Measurements from ENCODE around the gene GPATCH8.
"Not testable (repeated sequence)": the region's sequence is repeated elsewhere in the genome, so short reads cannot be mapped to it uniquely, and the experiment has no call there.

GPATCH8 gene

DNA sequence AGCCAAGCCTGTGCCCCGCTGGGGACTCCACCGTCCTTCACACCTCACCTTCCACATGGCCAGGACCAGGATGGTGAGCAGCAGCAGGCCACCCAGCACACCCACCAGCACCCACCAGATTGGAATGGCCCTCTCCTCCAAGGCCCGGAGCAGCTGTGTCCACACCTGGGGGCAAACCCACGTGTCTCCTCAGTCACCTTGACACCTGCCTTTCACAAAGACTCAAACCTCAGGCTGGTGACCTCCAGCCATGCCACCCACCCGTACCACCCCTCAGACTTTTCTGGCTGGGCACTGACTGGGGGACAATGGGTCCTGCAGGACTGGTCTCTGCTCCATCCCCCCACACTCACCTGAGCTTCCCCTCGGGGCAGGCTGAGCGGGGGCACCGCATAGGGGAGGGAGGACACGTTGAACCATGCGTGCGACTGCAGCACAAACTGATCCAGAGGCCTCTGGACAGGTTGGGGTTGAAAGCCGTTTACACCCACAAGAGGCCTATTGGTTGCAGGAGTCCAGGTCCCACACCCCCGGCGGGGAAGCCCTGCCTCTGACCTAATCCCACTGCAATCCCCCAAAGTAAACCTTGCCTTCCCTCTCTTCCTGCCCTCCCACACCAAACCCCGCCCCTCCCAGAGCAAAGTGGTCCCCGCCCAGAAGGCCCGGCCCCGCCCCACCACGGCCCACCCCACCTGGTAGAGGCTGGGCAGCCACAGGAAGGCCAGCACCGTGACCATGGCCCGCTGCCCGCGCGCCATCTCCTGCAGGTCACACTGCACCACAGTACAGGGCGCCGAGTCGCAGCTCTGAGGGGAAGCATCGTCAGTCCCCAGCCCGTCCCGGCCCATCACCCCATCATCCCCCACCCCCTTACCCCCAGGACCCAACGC lies 128.7 kb downstream of the GPATCH8 start:
- DNase-seq = no peak

DNA sequence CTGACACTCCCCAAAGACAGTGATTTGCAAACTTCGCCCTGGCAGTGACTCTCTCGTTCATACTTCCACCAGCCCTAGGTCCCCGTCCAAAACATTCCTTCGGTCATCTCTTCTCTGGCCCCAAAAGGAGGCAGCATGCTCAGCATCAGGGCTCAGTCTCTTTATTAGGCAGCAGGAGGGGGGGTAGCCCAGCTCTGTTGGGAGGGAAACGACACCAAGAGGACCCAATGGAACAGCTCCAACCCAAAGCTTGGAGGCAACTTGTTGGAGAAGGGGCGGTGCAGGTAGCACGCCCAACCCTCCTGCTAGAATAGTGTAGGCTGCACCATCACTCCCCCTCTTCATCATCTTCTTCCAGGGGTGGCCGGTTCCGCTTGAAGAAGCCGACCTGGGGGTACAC lies 131.2 kb downstream of the GPATCH8 start:
- no peak for DNase-seq

DNA sequence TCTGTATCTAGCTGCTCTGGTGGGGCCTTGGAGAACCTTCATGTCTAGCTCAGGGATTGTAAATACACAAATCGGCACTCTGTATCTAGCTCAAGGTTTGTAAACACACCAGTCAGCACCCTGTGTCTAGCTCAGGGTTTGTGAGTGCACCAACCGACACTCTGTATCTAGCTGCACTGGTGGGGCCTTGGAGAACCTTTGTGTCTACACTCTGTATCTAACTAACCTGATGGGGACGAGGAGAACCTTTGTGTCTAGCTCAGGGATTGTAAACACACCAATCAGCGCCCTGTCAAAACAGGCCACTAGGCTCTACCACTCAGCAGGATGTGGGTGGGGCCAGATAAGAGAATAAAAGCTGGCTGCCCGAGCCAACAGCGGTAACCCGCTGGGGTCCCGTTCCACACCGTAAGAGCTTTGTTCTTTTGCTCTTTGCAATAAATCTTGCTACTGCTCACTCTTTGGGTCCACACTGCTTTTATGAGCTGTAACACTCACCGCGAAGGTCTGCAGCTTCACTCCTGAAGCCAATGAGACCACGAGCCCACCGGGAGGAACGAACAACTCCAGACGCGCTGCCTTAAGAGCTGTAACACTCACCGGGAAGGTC lies 133.7 kb downstream of the GPATCH8 start:
- not testable (repeated sequence) for DNase-seq

DNA sequence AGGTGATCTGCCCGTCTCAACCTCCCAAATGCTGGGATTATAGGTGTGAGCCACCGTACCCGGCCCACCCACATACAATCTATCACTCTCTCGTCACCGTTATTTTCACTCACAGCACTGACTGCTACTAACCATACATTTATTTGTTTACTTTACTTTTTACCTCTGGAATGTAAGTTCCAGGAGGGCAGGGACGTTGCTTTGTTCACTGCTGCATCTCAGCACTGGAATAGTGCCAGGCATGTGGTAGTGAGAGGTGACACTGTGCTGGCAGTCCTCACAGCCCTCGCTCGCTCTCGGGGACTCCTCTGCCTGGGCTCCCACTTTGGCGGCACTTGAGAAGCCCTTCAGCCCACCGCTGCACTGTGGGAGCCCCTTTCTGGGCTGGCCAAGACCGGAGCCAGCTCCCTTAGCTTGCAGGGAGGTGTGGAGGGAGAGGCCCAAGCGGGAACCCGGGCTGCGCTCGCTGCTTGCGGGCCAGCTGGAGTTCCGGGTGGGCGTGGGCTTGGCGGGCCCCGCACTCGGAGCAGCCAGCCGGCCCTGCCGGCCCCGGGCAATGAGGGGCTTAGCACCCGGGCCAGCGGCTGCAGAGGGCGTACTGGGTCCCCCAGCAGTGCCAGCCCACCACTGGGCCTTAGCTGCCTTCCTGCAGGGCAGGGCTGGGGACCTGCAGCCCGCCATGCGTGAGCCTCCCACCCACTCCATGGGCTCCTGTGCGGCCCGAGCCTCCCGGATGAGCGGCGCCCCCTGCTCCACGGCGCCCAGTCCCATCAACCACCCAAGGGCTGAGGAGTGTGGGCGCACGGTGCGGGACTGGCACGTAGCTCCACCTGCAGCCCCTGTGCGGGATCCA lies 134.6 kb downstream of the GPATCH8 start:
- DNase-seq = not testable (repeated sequence)

DNA sequence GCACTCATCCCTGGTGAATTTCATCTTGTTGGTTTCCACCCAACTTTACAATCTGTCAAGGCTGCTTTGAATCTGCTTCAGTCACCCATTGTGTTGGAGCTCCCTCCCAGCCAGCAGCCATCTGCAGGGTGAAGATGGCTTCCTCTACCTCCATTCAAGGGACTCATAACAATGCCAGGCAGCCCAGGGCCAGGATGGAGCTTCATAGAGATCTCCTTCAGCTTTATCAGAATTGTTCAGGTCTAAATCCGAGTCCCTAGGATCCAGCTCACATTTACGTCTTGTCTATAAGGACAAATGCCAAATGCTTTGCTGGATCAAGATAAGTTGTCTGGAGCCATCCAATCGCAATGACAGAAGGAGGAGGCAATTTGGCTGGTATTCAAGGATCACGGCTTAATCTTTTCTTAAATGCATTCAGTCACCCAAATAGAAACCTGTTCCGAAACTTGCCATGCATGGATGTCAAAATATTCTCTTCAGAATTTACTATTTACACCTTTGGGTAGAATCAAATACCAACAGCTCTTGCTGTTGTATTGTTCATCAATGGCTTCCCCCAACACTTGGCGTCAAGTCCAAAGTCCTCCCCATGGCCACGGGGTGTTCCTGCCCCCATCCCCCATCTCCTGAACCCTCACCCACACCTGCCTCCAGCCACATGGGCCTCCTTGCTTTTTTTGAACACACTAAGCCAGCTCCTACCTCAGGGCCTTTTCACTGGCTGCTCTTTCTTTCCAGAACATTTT lies 135.8 kb downstream of the GPATCH8 start:
- DNase-seq = no peak

DNA sequence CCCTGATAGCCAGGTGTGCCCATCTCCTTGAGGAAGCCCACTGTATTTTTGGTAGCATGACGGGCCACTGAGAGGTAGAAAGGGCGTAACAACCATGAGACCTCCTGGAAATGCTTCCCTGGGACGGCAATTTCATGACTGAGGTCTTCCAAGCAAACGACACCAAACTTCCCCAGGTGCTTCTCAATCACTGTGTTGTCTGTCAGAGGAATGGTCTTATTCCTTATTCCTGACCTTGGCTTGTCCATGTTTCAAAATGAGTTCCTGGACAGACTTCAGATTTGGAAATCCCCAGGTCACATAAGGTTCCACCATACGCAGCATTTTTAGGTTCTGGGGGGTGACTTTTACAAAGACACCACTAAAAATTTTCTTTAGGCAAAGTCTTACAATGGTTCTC lies 138.2 kb downstream of the GPATCH8 start:
- DNase-seq = not testable (repeated sequence)

DNA sequence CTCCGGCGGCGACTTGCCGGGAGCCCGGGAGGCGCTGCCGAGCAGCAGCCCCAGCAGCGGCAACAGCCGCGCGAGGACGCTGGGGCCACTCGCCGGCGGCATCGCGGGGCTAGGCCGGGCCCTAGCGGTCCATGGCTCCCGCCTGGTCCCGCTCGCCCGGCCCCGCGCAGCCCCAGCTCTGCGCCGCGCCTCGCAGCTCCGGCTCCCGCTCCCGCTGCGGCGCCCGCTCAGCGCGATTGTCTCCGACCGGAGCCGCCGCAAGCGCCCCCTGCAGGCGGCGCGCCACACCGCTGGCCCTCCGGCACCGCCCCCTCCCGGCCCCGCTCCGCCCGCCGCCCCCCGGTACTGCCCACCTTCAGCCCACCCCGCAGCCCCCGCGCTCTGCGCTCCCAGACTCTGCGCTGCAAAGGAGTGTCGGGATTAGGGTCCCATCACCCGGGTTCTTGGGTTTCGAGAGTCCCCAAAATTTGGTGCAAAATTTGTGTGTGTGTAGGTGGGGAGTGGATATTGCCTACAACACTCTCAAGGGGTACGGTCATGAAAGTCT lies 139.5 kb downstream of the GPATCH8 start, which contains the start of gene FAM171A2:
Gene FAM171A2 (minus strand): TSS at position 241 of the 547 bp plus-strand sequence. CDS start 139 bp downstream, at position 102.
- DNase-seq = peak; percentile 68

DNA sequence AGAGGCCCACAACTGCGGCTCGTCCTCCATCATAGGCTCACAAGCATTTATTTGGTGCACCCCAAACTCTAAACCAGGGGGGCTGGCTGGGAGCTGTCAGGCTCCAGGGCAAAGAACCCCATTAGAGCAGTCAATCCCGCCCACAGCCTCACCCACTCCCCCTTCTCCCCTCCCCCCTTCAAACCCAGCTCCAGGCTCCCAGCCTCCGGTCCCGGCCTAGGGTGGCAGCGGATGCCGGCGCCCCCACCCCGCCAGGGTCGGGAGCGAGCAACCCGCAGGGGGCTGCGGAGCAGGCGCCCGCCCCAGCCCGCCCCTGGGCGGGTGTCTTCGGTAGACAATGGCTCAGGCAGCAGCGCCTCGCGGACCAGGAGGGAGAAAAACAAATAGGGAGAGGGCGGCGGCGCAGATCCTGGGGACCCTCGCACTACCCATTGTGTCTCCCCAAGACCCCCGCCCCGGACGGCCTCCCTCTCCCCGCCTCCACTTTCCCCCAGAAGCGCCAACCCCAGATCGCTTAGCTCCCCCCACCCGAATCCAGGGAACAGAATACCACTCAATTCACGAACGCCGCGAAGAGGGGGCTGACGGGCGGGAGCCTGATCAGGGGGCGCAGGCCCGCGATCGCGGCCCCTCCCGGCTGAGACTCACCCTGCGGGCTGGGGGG lies 140.1 kb downstream of the GPATCH8 start:
- peak; percentile 18 for DNase-seq

DNA sequence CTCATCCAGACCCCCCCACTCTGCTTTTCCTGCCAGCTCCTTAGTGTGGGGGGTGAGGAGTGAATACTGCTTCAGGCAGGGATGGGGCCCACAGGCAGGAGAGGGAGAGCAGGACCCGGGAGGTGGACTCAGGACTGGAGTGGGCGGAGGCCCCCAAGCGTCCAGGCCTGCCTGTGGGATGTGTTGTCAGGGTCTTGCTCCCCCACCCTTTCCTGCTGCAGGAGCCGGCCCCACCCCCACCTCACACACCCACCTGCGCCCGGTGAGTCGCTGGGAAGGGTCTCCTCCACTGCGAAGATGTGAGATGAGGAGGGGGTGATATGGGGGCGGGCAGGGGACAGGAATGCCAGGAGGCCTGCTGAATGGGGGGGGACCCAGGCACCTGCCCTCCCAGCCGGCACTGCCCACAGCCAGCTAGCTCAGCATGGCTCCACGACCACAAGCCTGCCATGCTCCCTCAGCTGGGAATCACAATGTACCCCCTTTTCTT lies 140.7 kb downstream of the GPATCH8 start:
- DNase-seq = no peak

DNA sequence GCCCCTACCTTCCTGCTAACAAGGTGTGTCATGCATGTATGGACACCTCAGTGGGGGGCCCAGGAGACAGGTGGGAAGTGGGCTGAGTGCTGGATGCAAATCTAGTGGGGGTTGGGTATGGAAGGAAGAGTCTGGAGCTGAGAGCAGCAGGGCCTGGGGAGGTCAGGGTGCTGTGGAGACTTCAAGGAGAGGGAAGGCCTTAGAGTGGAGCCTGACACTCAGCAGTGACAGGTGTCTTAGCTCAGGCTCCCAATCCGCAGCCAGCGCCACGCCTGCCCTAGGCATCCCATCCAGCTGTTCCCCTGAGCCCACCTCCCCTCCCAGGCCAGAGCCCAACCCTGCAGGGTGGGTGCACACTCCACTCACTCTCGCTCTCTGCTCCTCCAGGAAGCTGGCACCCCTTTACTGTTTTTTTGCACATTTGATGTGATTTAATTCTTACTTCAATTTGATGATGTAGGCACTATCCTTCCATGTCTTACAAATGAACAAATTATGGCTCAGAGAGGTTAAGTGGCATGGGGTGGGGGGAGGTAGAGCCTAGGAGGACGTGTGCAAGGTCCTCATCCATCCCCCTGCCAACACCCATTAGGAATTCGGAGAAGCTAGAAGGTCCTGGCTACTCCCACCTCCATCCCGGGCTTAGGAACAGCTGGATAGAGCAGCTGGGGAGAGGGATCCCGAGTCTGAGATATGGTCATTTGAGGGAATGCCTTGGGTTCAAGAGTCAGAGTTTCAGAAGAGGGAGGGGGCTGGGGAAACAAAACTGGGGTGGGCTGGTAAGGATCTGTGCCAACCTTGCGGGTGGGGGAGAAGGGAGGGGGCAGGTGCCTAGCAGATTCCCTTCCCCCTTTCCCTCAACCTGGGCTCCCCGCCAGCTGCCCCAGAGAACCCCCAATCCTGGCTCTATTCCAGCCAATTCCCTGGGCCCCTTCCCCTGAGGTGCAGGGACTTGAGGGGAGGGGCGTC lies 141.6 kb downstream of the GPATCH8 start:
- no peak for DNase-seq

DNA sequence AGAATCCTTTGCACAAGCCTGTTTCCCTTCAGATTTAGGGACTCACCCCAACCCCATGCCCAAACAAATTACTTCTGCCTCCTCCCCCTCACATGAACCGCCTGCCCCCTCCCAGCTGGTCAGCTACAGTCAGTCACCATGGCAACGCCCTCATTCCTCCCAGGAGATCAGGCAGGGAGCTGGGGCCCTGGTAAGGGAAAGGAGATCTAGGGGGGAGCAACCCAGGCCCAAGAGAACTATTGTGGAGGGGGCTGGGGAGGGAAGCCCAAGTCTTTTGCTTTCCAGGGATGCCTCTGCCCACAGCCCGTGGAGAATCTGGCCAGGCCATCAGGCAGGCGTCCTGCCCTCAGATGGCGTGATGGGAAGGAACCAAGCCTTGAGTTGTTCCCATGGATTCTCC lies 142.4 kb downstream of the GPATCH8 start:
- DNase-seq = peak; percentile 48

DNA sequence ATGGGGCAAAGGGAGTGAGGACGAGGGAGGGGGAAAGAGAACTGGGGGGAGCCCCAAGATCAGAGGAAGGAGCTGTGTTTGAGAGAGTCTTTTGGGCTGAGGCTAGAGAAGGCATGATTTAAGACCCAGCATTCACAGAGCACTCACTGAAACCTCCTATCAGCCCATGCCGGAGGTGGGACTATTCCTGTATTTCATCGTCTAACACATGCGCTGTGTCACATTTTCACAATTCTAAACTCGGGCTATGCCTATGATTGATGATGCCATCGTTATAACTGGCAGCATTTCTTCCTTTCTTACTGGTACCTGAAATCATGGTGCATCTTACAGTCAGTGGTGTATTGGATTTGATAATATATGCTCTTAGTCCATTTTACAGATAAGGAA lies 143.1 kb downstream of the GPATCH8 start:
- no peak for DNase-seq

DNA sequence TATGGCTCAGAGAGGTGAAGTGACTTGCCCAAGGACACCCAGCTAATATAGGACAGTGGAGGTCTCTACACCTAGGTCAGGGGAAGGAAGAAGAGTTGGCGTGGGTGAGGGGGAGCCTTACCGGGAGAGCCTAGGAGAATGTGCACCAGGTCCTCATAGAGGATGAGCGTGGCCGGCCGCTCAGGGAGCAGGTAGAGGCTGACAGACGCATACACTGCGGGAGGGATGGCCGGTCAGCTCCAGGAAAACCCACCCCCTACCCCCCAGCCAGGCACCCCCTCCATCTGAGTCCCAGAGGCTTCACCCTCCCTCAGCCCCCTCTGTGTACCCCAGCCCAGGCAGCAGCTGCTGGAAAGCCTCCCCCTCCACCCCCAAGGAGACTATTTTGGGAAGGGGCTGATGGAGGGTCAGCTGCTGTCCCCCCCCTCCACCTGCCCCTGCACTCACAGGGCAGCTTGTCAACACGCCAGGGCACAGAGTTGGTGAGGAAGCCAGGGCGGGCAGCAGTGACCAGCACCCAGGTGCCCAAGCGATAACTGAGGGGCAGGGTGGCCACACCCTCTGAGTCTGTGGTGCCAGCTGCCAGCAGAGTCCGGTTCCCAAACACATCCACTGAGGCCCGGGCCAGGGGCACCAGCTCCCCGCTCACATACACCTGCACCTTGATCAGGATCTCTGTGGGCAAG lies 143.6 kb downstream of the GPATCH8 start:
- no peak for DNase-seq

DNA sequence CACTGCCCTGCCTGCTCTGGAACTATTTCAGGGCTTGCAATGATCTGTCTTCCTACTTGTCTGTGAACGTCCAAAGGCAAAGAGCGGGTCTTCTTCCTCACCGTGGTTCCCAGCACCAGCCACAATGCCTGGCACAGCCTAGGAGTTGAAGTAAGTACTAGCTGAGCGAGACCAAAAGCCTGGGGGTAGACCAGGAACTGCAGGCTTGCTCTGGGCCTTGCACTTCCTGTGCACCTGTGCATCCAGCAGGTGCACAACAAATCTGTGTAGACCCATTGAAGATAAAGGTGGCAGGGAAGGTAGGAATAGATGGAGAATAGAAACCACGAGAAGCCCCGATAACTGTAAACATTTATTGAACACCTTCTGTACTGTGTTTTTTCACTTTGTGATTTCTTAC lies 144.2 kb downstream of the GPATCH8 start:
- DNase-seq = no peak

DNA sequence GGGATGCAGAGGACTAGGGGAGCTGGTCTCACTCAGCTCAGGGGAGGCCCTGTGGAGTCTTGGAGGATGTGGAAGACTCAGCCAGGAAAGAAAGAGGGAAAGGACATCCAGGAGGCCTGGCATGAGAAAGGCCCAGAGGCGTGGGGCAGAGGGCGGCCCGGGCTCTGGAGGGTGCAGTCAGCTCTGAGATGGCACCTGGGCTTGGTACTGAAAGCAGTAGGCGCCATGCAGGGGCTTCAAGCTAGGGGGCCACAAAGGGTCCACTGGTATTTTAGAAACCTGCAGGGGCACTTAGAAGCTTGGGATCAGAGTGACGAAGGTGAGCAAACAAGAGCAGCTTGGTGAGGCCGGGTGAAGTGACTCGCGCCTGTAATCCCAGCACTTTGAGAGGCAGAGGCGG lies 145.1 kb downstream of the GPATCH8 start:
- DNase-seq = no peak

DNA sequence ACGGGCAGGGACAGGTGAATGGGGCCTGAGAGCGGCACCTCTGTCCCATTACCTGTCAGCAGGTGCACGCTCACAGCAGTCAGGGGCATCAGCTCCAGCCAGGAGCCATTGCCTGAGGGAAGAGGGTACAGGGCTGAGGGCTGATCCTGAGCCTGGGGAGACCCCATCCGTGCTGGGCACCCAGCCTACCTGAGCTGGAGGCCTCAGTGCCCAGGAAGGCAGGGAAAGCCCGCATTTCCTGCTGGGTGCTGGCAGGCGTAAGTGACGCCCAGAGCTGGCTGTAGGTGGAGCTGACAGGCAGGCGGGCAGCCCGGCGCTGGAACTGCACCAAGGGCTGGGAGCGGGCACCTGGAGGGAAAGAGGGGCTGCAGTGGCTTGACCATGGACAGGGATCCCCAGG lies 147.0 kb downstream of the GPATCH8 start:
- DNase-seq = no peak

DNA sequence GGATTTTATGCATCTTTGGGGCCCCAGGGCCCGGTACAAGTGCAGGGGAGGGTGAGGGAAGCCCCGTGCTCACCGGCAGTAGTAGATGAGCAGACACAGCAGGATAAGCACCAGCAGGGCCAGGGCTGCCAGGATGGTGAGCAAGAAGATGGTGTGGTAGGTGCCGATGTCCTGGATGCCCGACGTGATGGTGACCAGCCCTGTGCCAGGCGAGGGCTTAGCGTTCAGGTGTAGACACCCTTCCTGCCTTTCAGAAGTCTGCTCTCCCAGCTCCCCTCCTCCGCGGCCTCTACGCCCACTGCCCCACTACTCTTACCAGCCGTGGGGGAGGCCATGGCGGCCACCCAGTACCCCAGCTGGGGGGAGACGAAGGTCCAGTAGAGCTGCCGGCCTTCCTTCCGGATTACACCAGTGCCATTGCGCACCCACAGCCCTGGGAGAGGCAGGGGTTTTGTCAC lies 147.5 kb downstream of the GPATCH8 start:
- no peak for DNase-seq

DNA sequence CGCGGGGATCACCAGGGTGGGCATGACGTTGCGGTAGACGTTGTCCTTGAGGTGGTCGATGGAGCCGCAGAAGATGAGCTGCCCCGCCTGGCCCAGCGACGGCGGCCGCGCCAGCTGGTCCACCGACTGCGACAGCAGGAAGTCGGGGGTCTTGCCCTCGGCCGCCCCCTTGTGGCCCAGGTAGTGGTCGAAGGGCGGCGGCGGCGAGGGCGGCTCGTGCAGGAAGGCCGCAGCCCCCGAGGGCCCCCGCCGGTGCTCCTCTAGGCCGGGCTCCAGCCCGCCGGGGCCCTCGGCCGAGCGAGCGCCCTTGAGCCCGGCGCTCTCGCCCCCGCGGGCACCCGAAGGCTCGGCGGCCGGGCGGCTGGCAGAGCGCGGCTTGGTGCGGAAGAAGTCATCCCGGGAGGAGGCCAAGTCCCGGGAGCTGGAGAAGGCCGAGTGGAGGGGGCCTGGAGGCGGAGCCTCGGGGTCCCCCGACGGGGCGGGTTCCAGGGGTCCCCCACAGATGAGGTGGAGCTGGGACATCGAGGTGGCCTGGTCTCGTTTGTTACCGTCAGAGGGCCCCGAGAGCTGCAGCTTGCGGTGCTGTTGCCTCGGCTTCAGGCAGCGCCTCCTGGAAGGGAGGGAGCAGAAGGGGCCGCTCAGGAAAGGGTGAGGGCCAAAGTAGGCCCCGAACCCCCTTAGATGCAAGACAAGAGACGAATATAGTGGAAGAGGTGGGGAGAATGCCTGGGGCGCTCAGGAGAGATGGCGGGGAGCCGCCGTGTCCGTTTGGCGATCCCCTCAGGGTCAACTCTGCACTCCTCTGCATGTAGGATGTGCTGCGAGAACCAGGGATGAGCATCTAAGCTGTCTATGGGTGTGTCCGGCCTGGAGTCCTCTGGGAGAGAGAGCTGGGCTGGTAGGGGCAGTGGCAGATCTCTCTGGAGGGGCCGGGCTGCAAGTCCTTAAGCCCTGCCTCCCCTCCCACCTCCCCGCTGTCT lies 148.3 kb downstream of the GPATCH8 start:
- no peak for DNase-seq
